ENCODE results near the gene KLHL7.
A peak's percentile ranks its signal among the peaks of the same experiment; 100 is the strongest.
"Not testable (repeated sequence)": the region's sequence is repeated elsewhere in the genome, so short reads cannot be mapped to it uniquely, and the experiment has no call there.

The KLHL7 gene

DNA sequence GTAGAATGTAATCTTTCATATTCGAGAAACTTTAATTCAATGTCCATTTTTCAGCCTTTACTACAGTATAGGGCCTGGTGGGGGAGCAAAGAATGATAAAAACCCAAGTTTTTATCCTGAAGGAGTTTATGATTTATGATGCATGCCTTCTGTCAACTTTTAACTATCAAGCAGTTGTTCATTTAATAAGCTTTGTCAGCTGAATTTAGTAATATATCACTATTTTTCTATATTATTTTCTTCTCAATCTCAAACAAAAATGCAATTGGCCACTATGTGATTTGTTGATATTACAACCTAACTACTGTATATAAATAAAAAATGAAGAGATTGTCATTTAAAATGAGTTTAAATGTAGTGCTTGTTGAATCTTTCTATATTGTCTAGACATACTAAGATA is 78.7 kb downstream of the KLHL7 start:
- no peak for DNase-seq

DNA sequence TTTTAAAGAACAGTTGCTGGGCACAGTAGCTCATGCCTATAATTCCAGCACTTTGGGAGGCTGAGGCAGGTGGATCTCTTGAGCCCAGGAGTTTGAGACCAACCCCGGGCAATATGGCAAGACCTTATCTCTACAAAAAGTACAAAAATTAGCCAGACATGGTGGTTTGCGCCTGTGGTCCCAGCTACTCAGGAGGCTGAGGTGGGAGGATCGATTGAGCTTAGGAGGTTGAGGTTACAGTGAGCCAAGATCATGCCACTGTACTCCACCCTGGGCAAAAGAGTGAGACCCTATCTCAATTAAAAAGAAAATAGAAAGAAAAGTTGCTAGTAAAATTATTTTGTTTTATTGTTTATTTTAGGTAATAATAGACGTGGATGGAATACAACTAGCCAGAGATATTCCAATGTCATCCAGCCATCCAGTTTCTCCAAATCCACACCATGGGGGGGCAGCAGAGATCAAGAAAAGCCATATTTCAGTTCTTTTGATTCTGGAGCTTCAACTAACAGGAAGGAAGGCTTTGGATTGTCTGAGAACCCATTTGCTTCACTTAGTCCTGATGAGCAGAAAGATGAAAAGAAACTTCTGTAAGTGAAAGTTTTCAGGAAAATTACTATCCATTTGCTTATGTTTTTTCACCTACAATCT is 79.2 kb downstream of the KLHL7 start:
- DNase-seq = peak; percentile 1

GRCh38 chr7:23185980-23186379 is 80.4 kb downstream of the KLHL7 start:
- DNase-seq = no peak

DNA sequence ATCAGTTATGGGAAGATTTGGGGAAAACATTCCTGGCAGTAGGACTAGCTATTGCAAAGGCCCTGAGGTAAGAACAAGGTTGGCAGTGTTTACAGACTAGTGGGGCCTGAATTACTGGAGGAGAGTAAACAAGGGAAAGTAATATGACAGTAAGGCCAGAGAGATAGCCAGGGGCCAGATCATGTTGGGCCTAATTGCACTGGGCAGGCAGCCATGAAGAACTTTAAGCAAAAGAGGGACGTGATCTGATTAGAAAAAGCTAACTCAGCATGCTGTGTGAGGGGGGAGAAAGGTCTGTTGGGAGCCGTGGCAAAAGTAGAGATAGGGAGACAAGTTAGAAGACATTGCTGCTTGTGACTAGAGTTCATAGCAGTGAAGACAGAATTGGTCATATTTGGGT is 85.4 kb downstream of the KLHL7 start:
- DNase-seq = no peak

DNA sequence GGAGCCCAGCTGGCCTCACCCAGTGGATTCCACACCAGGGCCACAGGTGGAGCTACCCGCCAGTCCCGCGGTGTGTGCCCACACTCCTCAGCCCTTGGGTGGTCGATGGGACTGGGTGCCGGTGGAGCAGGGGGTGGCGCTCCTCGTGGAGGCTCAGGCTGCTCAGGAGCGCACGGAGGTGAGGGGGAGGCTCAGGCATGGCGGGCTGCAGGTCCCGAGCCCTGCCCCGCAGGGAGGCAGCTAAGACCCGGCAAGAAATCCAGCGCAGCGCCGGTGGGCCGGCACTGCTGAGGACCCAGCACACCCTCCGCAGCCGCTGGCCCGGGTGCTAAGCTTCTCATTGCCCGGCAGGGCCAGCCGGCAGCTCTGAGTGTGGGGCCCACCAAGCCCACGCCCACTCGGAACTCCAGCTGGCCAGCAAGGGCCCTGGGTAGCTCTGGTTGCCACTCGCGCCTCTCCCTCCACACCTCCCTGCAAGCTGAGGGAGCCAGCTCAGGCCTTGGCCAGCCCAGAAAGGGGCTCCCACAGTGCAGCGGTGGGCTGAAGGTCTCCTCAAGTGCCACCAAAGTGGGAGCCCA is 88.2 kb downstream of the KLHL7 start:
- not testable (repeated sequence) for DNase-seq

DNA sequence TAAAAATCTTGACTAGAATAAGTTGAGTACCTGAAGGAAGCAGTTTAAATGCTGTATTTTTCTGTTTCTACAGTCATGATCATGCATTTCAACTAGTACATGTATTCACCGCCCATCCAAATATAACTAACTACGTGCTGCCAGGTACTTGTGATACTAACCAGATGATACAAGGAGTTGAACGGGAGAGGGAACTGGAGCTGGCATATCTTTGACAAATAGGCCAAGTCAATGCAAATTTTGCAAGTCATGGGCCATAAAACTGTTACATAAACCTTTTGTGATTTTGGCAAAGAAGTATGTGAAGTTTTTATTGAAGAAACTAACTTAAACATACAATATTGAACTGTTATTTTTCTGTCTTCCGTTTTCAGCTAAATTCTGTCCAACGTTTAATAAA is 90.7 kb downstream of the KLHL7 start:
- no peak for DNase-seq

DNA sequence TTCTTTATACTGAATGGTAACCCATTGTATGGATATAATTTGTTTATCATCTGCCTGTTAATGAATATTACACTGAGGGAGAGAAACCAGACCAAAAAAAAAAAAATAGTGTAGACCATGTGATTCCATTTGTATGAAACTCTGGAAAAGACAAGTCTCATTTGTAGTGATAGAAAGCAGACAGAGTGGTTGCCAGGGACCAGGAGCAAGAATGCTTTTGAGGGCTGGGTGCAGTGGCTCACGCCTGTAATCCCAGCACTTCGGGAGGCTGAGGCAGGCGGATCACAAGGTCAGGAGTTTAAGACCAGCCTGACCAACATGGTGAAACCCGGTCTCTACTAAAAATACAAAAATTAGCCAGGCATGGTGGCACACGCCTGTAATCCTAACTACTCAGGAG is 92.2 kb downstream of the KLHL7 start:
- DNase-seq = not testable (repeated sequence)

DNA sequence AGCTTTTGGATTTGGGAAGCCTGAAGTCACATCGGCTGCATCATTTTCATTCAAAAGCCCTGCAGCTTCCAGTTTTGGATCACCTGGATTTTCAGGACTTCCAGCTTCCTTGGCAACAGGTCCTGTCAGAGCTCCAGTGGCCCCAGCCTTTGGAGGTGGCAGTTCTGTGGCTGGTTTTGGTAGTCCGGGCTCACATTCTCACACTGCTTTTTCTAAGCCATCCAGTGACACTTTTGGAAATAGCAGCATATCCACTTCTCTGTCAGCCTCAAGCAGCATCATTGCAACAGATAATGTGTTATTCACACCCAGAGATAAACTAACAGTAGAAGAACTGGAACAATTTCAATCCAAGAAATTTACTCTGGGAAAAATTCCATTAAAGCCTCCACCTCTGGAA is 94.7 kb downstream of the KLHL7 start:
- DNase-seq = no peak

GRCh38 chr7:23204241-23204640 is 98.7 kb downstream of the KLHL7 start:
- no peak for DNase-seq

GRCh38 chr7:23205577-23205908 is 100.0 kb downstream of the KLHL7 start:
- no peak for DNase-seq

- no peak for DNase-seq
Measured at GRCh38 chr7:23205909-23206767, 100.6 kb downstream of the KLHL7 start.

GRCh38 chr7:23207021-23207420 is 101.4 kb downstream of the KLHL7 start:
- DNase-seq = no peak

- DNase-seq = no peak
Measured at GRCh38 chr7:23207884-23208283, 102.3 kb downstream of the KLHL7 start.

- DNase-seq = no peak
Measured at GRCh38 chr7:23208316-23208715, 102.7 kb downstream of the KLHL7 start.

- no peak for DNase-seq
Measured at GRCh38 chr7:23210506-23210905, 104.9 kb downstream of the KLHL7 start.

- no peak for DNase-seq
Measured at GRCh38 chr7:23211589-23211988, 106.0 kb downstream of the KLHL7 start.

- no peak for DNase-seq
Measured at GRCh38 chr7:23212395-23212794, 106.8 kb downstream of the KLHL7 start.

DNA sequence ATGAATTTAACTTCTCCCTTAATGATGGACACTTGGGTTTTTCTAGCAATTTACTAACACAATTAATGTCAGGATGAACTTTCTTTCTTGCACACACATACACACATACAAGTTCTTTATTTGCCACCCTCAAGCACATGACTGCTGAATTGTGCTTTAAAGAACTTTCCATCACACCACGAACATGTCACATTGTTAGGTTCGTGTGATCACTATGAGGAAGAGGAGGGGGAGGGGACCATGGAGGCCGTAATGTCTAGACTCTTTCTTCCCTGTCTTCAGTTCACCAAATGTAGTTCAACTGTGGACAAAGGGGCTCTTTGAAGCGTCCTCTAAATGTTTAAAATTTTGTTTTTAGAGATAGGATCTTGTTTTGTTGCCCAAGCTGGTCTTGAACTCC is 107.3 kb downstream of the KLHL7 start:
- DNase-seq = no peak

- no peak for DNase-seq
Measured at GRCh38 chr7:23213755-23214154, 108.2 kb downstream of the KLHL7 start.

GRCh38 chr7:23214423-23214822 is 108.8 kb downstream of the KLHL7 start:
- no peak for DNase-seq

DNA sequence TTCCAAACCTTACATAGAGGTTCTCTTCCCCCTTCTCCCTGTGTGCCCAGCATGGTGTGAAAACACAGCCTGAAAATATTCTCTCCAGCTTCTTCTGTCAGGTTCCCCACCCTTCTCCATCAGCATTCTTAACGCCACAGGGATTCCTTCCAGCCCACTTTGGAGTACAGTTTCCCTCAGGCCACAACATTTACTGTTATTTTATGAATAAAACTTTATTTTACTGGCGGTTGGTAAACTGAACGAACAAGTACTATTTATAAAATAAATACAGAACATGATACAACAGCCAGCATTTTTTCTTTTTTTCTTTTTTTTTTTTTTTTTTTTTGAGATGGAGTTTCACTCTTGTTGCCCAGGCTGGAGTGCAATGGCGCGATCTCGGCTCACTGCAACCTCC is 109.4 kb downstream of the KLHL7 start:
- DNase-seq = no peak

DNA sequence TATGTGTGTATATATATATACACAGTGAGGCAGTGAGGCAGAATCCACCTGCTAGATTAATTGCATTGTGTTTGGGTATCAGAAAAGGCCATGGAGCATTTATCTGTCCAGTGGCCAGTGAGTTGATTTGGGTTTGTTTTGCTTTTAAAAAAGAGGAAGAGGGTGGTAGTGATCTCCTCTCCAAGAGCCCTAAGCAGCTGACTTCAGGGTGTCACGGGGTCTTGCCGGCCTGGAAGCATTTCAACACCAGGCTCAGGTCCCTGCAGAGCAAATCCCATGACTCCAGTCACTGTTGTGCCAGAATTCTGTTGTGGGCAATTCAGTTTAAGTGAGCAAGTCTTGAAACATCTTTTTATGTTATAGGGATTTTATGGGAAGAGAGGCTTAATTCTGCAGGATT is 110.4 kb downstream of the KLHL7 start:
- no peak for DNase-seq

DNA sequence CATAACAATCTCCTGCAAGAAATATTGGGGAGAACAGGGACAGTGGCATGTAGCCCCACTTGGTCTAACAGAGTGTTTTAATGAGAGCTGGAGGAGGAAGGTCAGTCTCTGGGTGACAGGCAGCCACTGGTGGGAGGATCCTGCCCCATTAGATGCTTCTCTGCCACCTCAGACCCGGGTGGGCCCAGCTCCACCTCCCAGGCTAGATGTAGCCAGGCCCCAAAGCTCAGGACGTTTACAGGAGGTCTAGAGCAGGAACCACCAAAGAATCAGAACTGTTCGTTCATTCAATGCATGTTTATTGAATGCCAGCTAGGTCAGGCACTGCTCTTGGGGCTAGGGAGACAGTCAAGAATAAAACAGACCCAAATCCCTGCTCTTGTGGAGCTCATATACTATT is 112.6 kb downstream of the KLHL7 start:
- no peak for DNase-seq

DNA sequence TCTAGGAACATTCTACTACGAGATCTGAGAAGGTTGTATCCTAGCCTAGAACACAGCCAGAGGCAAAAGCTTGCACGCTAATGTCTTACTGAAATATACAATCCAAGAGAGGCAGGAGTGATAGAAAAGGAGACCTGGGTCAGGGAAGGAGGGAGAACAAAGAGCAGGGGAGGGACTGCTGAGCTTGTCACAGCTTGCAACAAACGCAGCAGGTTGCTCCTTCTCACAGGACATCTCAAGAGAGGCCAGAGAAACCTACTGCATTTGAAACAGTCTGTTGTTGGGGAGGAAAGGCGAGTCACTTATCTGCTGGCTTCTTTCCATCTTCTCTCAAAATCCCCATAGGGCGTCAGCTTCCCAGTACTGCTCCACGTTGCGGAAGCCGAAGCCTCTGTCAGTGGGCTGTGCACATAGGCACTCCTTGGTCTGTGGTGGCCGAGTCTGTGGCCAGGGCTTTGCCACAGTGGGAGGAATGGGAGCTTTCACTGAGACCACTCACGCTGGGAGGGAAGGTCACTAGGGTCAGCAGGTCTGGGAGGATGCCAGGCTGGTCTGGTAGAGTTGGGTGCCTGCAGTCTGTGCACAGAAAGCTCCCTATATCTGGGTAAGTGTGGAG is 115.2 kb downstream of the KLHL7 start:
- no peak for DNase-seq
